ENCODE data around the gene PCNT.
"Not testable (repeated sequence)": the region's sequence is repeated elsewhere in the genome, so short reads cannot be mapped to it uniquely, and the experiment has no call there.

The PCNT gene

GRCh38 chr21:46307625-46308024, 16.3 kb upstream of the PCNT start:
- peaks cover 0 to 9% (median 5%) of the 10 kb centered on the region in 5 donors for H3K36me3 ChIP-seq (ENCODE audit: control insufficient read depth in 5 of 5, insufficient read depth in 5 of 5, low read length in 5 of 5)
- no peaks in the 10 kb centered on the region for H3K9me3 ChIP-seq (ENCODE audit: control insufficient read depth in 5 of 5, low read length in 5 of 5)
- no peak overlapping the region for H3K9ac ChIP-seq (ENCODE audit: low read length in 5 of 5)
- no peaks in the 10 kb centered on the region for H3K4me1 ChIP-seq (ENCODE audit: control insufficient read depth in 5 of 5, insufficient read depth in 5 of 5, low read length in 5 of 5)
- no peak overlapping the region for H3K27ac ChIP-seq (ENCODE audit: low read depth, low read length)
- no peak overlapping the region for H3K4me3 ChIP-seq (ENCODE audit: low read depth in 1 of 5, low read length in 5 of 5)
- no peaks in the 10 kb centered on the region for H3K27me3 ChIP-seq (ENCODE audit: control insufficient read depth in 5 of 5, insufficient read depth in 4 of 5, low read length in 5 of 5)

- Histone ChIP-seq H3K27me3 (ENCODE audit: control insufficient read depth in 5 of 5, insufficient read depth in 4 of 5, low read length in 5 of 5) (no peaks in the 10 kb centered on the region), H3K9me3 (ENCODE audit: control insufficient read depth in 5 of 5, low read length in 5 of 5) (no peaks in the 10 kb centered on the region), H3K27ac (ENCODE audit: low read depth, low read length) (no peak overlapping the region), H3K4me1 (ENCODE audit: control insufficient read depth in 5 of 5, insufficient read depth in 5 of 5, low read length in 5 of 5) (no peaks in the 10 kb centered on the region), H3K36me3 (ENCODE audit: control insufficient read depth in 5 of 5, insufficient read depth in 5 of 5, low read length in 5 of 5) (peaks cover 0 to 9% (median 5%) of the 10 kb centered on the region in 5 donors), H3K9ac (ENCODE audit: low read length in 5 of 5) (no peak overlapping the region), H3K4me3 (ENCODE audit: low read depth in 1 of 5, low read length in 5 of 5) (no peak overlapping the region)
Measured at GRCh38 chr21:46308431-46308830, 15.5 kb upstream of the PCNT start.

GRCh38 chr21:46310260-46310659, 13.7 kb upstream of the PCNT start:
- not testable (repeated sequence) for H3K4me3 ChIP-seq (ENCODE audit: low read depth in 1 of 5, low read length in 5 of 5); H3K36me3 ChIP-seq (ENCODE audit: control insufficient read depth in 5 of 5, insufficient read depth in 5 of 5, low read length in 5 of 5); H3K9me3 ChIP-seq (ENCODE audit: control insufficient read depth in 5 of 5, low read length in 5 of 5); H3K27ac ChIP-seq (ENCODE audit: low read depth, low read length); H3K4me1 ChIP-seq (ENCODE audit: control insufficient read depth in 5 of 5, insufficient read depth in 5 of 5, low read length in 5 of 5); H3K27me3 ChIP-seq (ENCODE audit: control insufficient read depth in 5 of 5, insufficient read depth in 4 of 5, low read length in 5 of 5); H3K9ac ChIP-seq (ENCODE audit: low read length in 5 of 5)

GRCh38 chr21:46311568-46311967, 12.4 kb upstream of the PCNT start:
- no peak overlapping the region for H3K4me3 ChIP-seq (ENCODE audit: low read depth in 1 of 5, low read length in 5 of 5)
- no peak overlapping the region for H3K27ac ChIP-seq (ENCODE audit: low read depth, low read length)
- no peaks in the 10 kb centered on the region for H3K27me3 ChIP-seq (ENCODE audit: control insufficient read depth in 5 of 5, insufficient read depth in 4 of 5, low read length in 5 of 5)
- peaks cover 0 to 6% (median 0%) of the 10 kb centered on the region in 5 donors for H3K36me3 ChIP-seq (ENCODE audit: control insufficient read depth in 5 of 5, insufficient read depth in 5 of 5, low read length in 5 of 5)
- H3K4me1 ChIP-seq (ENCODE audit: control insufficient read depth in 5 of 5, insufficient read depth in 5 of 5, low read length in 5 of 5), result no peaks in the 10 kb centered on the region
- H3K9ac ChIP-seq (ENCODE audit: low read length in 5 of 5), result no peak overlapping the region
- H3K9me3 ChIP-seq (ENCODE audit: control insufficient read depth in 5 of 5, low read length in 5 of 5), result no peaks in the 10 kb centered on the region

- no peak overlapping the region for H3K27ac ChIP-seq (ENCODE audit: low read depth, low read length)
- H3K27me3 ChIP-seq (ENCODE audit: control insufficient read depth in 5 of 5, insufficient read depth in 4 of 5, low read length in 5 of 5), result no peaks in the 10 kb centered on the region
- H3K9ac ChIP-seq (ENCODE audit: low read length in 5 of 5), result no peak overlapping the region
- peaks cover 0 to 6% (median 0%) of the 10 kb centered on the region in 5 donors for H3K36me3 ChIP-seq (ENCODE audit: control insufficient read depth in 5 of 5, insufficient read depth in 5 of 5, low read length in 5 of 5)
- no peaks in the 10 kb centered on the region for H3K9me3 ChIP-seq (ENCODE audit: control insufficient read depth in 5 of 5, low read length in 5 of 5)
- H3K4me1 ChIP-seq (ENCODE audit: control insufficient read depth in 5 of 5, insufficient read depth in 5 of 5, low read length in 5 of 5), result no peaks in the 10 kb centered on the region
- H3K4me3 ChIP-seq (ENCODE audit: low read depth in 1 of 5, low read length in 5 of 5), result no peak overlapping the region
Measured at GRCh38 chr21:46312949-46313348, 11.0 kb upstream of the PCNT start.

- Histone ChIP-seq H3K9me3 (ENCODE audit: control insufficient read depth in 5 of 5, low read length in 5 of 5) (no peaks in the 10 kb centered on the region), H3K4me3 (ENCODE audit: low read depth in 1 of 5, low read length in 5 of 5) (no peak overlapping the region), H3K27ac (ENCODE audit: low read depth, low read length) (no peak overlapping the region), H3K36me3 (ENCODE audit: control insufficient read depth in 5 of 5, insufficient read depth in 5 of 5, low read length in 5 of 5) (peaks cover 0 to 6% (median 0%) of the 10 kb centered on the region in 5 donors), H3K27me3 (ENCODE audit: control insufficient read depth in 5 of 5, insufficient read depth in 4 of 5, low read length in 5 of 5) (no peaks in the 10 kb centered on the region), H3K4me1 (ENCODE audit: control insufficient read depth in 5 of 5, insufficient read depth in 5 of 5, low read length in 5 of 5) (no peaks in the 10 kb centered on the region), H3K9ac (ENCODE audit: low read length in 5 of 5) (no peak overlapping the region)
Measured at GRCh38 chr21:46314441-46315020, 9.4 kb upstream of the PCNT start.

GRCh38 chr21:46316708-46317324, 7.1 kb upstream of the PCNT start:
- peak overlapping the region in 1 of 5 donors; percentile 36 for H3K9ac ChIP-seq (ENCODE audit: low read length in 5 of 5)
- no peak overlapping the region for H3K27ac ChIP-seq (ENCODE audit: low read depth, low read length)
- H3K9me3 ChIP-seq (ENCODE audit: control insufficient read depth in 5 of 5, low read length in 5 of 5), result no peaks in the 10 kb centered on the region
- H3K36me3 ChIP-seq (ENCODE audit: control insufficient read depth in 5 of 5, insufficient read depth in 5 of 5, low read length in 5 of 5), result peaks cover 0 to 6% (median 0%) of the 10 kb centered on the region in 5 donors
- no peaks in the 10 kb centered on the region for H3K27me3 ChIP-seq (ENCODE audit: control insufficient read depth in 5 of 5, insufficient read depth in 4 of 5, low read length in 5 of 5)
- H3K4me3 ChIP-seq (ENCODE audit: low read depth in 1 of 5, low read length in 5 of 5), result no peak overlapping the region
- H3K4me1 ChIP-seq (ENCODE audit: control insufficient read depth in 5 of 5, insufficient read depth in 5 of 5, low read length in 5 of 5), result no peaks in the 10 kb centered on the region

GRCh38 chr21:46317710-46318463, 6.1 kb upstream of the PCNT start:
- Histone ChIP-seq H3K4me3 (ENCODE audit: low read depth in 1 of 5, low read length in 5 of 5) (no peak overlapping the region), H3K36me3 (ENCODE audit: control insufficient read depth in 5 of 5, insufficient read depth in 5 of 5, low read length in 5 of 5) (peaks cover 0 to 6% (median 0%) of the 10 kb centered on the region in 5 donors), H3K4me1 (ENCODE audit: control insufficient read depth in 5 of 5, insufficient read depth in 5 of 5, low read length in 5 of 5) (peaks cover 4 to 9% (median 9%) of the 10 kb centered on the region in 5 donors), H3K9ac (ENCODE audit: low read length in 5 of 5) (no peak overlapping the region), H3K9me3 (ENCODE audit: control insufficient read depth in 5 of 5, low read length in 5 of 5) (no peaks in the 10 kb centered on the region), H3K27ac (ENCODE audit: low read depth, low read length) (no peak overlapping the region), H3K27me3 (ENCODE audit: control insufficient read depth in 5 of 5, insufficient read depth in 4 of 5, low read length in 5 of 5) (no peaks in the 10 kb centered on the region)

- Histone ChIP-seq H3K27me3 (ENCODE audit: control insufficient read depth in 5 of 5, insufficient read depth in 4 of 5, low read length in 5 of 5) (no peaks in the 10 kb centered on the region), H3K27ac (ENCODE audit: low read depth, low read length) (no peak overlapping the region), H3K4me3 (ENCODE audit: low read depth in 1 of 5, low read length in 5 of 5) (no peak overlapping the region), H3K36me3 (ENCODE audit: control insufficient read depth in 5 of 5, insufficient read depth in 5 of 5, low read length in 5 of 5) (peaks cover 0 to 6% (median 0%) of the 10 kb centered on the region in 5 donors), H3K4me1 (ENCODE audit: control insufficient read depth in 5 of 5, insufficient read depth in 5 of 5, low read length in 5 of 5) (peaks cover 4 to 15% (median 15%) of the 10 kb centered on the region in 5 donors), H3K9me3 (ENCODE audit: control insufficient read depth in 5 of 5, low read length in 5 of 5) (no peaks in the 10 kb centered on the region), H3K9ac (ENCODE audit: low read length in 5 of 5) (no peak overlapping the region)
Measured at GRCh38 chr21:46318464-46318845, 5.5 kb upstream of the PCNT start.

- H3K27ac ChIP-seq (ENCODE audit: low read depth, low read length), result no peak overlapping the region
- H3K27me3 ChIP-seq (ENCODE audit: control insufficient read depth in 5 of 5, insufficient read depth in 4 of 5, low read length in 5 of 5), result no peaks in the 10 kb centered on the region
- H3K9ac ChIP-seq (ENCODE audit: low read length in 5 of 5), result no peak overlapping the region
- H3K36me3 ChIP-seq (ENCODE audit: control insufficient read depth in 5 of 5, insufficient read depth in 5 of 5, low read length in 5 of 5), result peaks cover 0 to 6% (median 0%) of the 10 kb centered on the region in 5 donors
- H3K4me1 ChIP-seq (ENCODE audit: control insufficient read depth in 5 of 5, insufficient read depth in 5 of 5, low read length in 5 of 5), result peaks cover 4 to 17% (median 16%) of the 10 kb centered on the region in 5 donors
- no peaks in the 10 kb centered on the region for H3K9me3 ChIP-seq (ENCODE audit: control insufficient read depth in 5 of 5, low read length in 5 of 5)
- H3K4me3 ChIP-seq (ENCODE audit: low read depth in 1 of 5, low read length in 5 of 5), result no peak overlapping the region
Measured at GRCh38 chr21:46319186-46319585, 4.8 kb upstream of the PCNT start.
